ENCODE data around the gene LHFPL5.

LHFPL5 gene

GRCh38 chr6:35794536-35795452 is 10.4 kb upstream of the LHFPL5 start:
- DNase-seq: no peak

GRCh38 chr6:35795453-35796071 is 9.6 kb upstream of the LHFPL5 start:
- DNase-seq: no peak

GRCh38 chr6:35796236-35796635 is 8.9 kb upstream of the LHFPL5 start:
- DNase-seq: no peak

- DNase-seq: no peak
Measured at GRCh38 chr6:35797837-35798526, 7.2 kb upstream of the LHFPL5 start.

GRCh38 chr6:35798706-35799105 is 6.4 kb upstream of the LHFPL5 start:
- no peak for DNase-seq

GRCh38 chr6:35801148-35801547 is 4.0 kb upstream of the LHFPL5 start:
- no peak for DNase-seq

- DNase-seq: no peak
Measured at GRCh38 chr6:35808688-35809087, 3.5 kb downstream of the LHFPL5 start.

- DNase-seq: no peak
Measured at GRCh38 chr6:35809809-35810208, 4.7 kb downstream of the LHFPL5 start.

- DNase-seq: no peak
Measured at GRCh38 chr6:35810971-35811698, 6.0 kb downstream of the LHFPL5 start.

GRCh38 chr6:35811699-35811995 is 6.5 kb downstream of the LHFPL5 start:
- no peak for DNase-seq

- DNase-seq: no peak
Measured at GRCh38 chr6:35817515-35817914, 12.4 kb downstream of the LHFPL5 start.

- DNase-seq: no peak
Measured at GRCh38 chr6:35823601-35824000, 18.4 kb downstream of the LHFPL5 start.

- DNase-seq: no peak
Measured at GRCh38 chr6:35824552-35825192, 19.5 kb downstream of the LHFPL5 start.

GRCh38 chr6:35829306-35829705 is 24.2 kb downstream of the LHFPL5 start:
- DNase-seq: no peak

GRCh38 chr6:35831257-35832007 is 26.3 kb downstream of the LHFPL5 start:
- no peak for DNase-seq

GRCh38 chr6:35833536-35833935 is 28.4 kb downstream of the LHFPL5 start:
- DNase-seq: no peak

- DNase-seq: no peak
Measured at GRCh38 chr6:35839019-35839418, 33.9 kb downstream of the LHFPL5 start.

- no peak for DNase-seq
Measured at GRCh38 chr6:35842381-35842780, 37.2 kb downstream of the LHFPL5 start.

GRCh38 chr6:35844290-35844689 is 39.1 kb downstream of the LHFPL5 start:
- DNase-seq: no peak

- DNase-seq: no peak
Measured at GRCh38 chr6:35850208-35850607, 45.1 kb downstream of the LHFPL5 start.

GRCh38 chr6:35852994-35853393 is 47.8 kb downstream of the LHFPL5 start:
- DNase-seq: no peak

- DNase-seq: no peak
Measured at GRCh38 chr6:35856250-35856649, 51.1 kb downstream of the LHFPL5 start.

Measured in activated CD8-positive, alpha-beta memory T cell treated with anti-CD3 and anti-CD28 coated beads for 24 hours (primary cell).